DOHH2 (cell line): Measurements from ENCODE around the gene METTL26.

ENCODE experiments used
- EZH2phosphoT487 ChIP-seq: fragments of 200-600 bp; sonication (generic); IDR thresholded peaks from 2 replicates; pipeline ENCODE4 v1.6.1; 2017; ENCODE audit warnings: borderline replicate concordance, mild to moderate bottlenecking, antibody characterized with exemption, low read length, moderate library complexity, mixed read lengths
- TF ChIP-seq, protein P1 (sequence below): fragments of 200-600 bp; sonication (generic); IDR thresholded peaks from one replicate; pipeline ENCODE4 v1.5.1; 2014; ENCODE audit warnings: antibody characterized with exemption, mild to moderate bottlenecking, low read depth, low read length; ENCODE audit not compliant: poor library complexity, severe bottlenecking

DNA sequence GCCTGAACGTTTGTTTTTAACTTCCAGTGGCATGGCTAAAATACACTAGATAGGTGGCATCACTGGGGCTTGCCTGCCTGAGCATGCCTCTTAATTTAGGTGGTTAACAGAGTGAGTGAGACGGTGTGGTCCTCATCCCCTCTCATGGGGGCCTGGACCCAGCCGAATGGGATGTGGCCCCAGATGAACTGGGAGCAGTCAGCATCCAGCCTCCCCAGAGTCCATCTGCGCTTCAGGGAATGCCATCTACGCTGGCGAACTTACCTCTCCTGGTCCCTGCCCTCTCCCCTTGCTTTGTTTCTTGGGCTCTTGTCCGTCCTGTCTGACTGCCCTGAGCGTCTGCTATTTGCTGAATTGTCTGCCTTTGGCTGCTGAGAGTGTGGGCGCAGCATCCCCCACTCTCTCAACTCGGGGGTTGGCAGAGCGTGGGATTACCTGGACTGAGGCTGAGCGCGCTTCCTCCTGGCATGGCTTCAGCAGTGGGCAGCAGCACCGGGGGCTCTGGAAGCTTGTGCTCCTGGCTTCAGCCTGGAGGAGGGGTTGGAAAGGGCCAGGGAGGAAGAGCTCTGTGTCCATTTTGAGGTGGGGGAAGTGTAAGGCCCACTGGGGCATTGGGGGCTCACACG, 44.1 kb downstream of the METTL26 start:
- TF ChIP-seq, protein P1, sequence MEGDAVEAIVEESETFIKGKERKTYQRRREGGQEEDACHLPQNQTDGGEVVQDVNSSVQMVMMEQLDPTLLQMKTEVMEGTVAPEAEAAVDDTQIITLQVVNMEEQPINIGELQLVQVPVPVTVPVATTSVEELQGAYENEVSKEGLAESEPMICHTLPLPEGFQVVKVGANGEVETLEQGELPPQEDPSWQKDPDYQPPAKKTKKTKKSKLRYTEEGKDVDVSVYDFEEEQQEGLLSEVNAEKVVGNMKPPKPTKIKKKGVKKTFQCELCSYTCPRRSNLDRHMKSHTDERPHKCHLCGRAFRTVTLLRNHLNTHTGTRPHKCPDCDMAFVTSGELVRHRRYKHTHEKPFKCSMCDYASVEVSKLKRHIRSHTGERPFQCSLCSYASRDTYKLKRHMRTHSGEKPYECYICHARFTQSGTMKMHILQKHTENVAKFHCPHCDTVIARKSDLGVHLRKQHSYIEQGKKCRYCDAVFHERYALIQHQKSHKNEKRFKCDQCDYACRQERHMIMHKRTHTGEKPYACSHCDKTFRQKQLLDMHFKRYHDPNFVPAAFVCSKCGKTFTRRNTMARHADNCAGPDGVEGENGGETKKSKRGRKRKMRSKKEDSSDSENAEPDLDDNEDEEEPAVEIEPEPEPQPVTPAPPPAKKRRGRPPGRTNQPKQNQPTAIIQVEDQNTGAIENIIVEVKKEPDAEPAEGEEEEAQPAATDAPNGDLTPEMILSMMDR = no peak
- TF ChIP-seq EZH2phosphoT487 = no peak
